ENCODE data around the gene ABL2. TPM values are rescaled to one million over a fixed set of nuclear protein-coding genes. Genes with fewer than 3 reads are reported as not detected.

ABL2 gene
- total RNA-seq, 1 donor from 2014 or later: 9.0 TPM

- Histone ChIP-seq H3K27ac (replicated peaks) (peak overlapping the region; percentile 1), H3K36me3 (no peaks in the 10 kb centered on the region), H3K4me1 (peaks cover 33% of the 10 kb centered on the region), H3K27me3 (ENCODE audit: low read depth) (no peaks in the 10 kb centered on the region), H3K9me3 (replicated peaks) (peaks cover 9% of the 10 kb centered on the region), H3K4me3 (no peak overlapping the region)
- TF ChIP-seq CTCF (IDR thresholded peaks at IDR 0.05; ENCODE audit: borderline replicate concordance): no peak
- intact Hi-C loops (cut with micrococcal nuclease): no loop called here
- no peak for DNase-seq
Measured at GRCh38 chr1:179151908-179152682, 77.4 kb downstream of the ABL2 start.

DNA sequence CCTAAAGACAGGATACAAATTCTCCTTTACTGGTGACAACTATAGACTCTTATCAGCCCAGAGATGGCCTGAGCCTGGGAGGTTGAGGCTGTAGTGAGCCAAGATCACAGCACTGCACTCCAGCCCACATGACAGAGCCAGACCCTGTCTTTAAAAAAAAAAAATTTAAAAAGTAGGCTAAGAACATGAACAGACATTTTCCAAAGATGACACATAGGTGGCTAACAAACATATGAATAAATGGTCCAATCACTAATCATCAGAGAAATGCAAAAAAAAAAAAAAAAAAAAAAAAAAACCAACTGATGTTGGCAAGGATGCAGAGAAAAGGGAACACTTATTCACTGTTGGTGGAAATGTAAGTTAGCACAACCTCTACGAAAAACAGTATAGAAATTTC, 82.6 kb downstream of the ABL2 start:
- H3K4me3 ChIP-seq: no peak overlapping the region
- no peak for DNase-seq
- no peaks in the 10 kb centered on the region for H3K36me3 ChIP-seq
- H3K9me3 ChIP-seq (replicated peaks): peaks cover 9% of the 10 kb centered on the region
- H3K27ac ChIP-seq (replicated peaks): no peak overlapping the region
- intact Hi-C loops (cut with micrococcal nuclease): no loop called here
- H3K27me3 ChIP-seq (ENCODE audit: low read depth): no peaks in the 10 kb centered on the region
- peaks cover 28% of the 10 kb centered on the region for H3K4me1 ChIP-seq
- no peak for TF ChIP-seq CTCF (IDR thresholded peaks at IDR 0.05; ENCODE audit: borderline replicate concordance)

- no peak for DNase-seq
Measured at GRCh38 chr1:179146476-179146875, 83.0 kb downstream of the ABL2 start.

DNA sequence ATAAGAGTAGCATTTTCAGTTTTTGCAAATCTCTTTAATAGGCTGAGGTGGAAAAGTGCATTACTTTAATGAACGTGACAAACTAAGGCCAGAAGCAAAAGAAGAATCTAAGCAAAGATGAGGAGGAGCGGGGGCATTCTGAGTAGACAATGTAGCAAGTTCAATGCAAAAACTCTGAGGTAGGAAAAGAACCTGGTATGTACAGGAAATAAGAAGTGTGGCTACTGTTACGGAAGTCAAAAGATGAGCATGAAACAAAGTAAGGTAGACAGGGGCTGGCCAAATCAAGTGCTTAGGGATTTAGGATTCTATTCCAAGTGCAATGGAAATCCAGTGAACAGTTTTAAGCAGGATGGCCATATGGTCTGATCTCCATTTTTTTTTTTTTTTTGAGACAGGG, 84.0 kb downstream of the ABL2 start:
- H3K36me3 ChIP-seq: no peaks in the 10 kb centered on the region
- H3K27ac ChIP-seq (replicated peaks): no peak overlapping the region
- H3K4me1 ChIP-seq: peaks cover 34% of the 10 kb centered on the region
- H3K4me3 ChIP-seq: no peak overlapping the region
- H3K27me3 ChIP-seq (ENCODE audit: low read depth): no peaks in the 10 kb centered on the region
- intact Hi-C loops (cut with micrococcal nuclease): no loop called here
- DNase-seq: no peak
- no peak for TF ChIP-seq CTCF (IDR thresholded peaks at IDR 0.05; ENCODE audit: borderline replicate concordance)
- H3K9me3 ChIP-seq (replicated peaks): peaks cover 9% of the 10 kb centered on the region

More at GRCh38 chr1:179146476-179146875, 83.0 kb downstream of the ABL2 start:
- Histone ChIP-seq H3K4me3 (no peak overlapping the region), H3K27me3 (ENCODE audit: low read depth) (no peaks in the 10 kb centered on the region), H3K27ac (replicated peaks) (no peak overlapping the region), H3K36me3 (no peaks in the 10 kb centered on the region), H3K9me3 (replicated peaks) (peaks cover 9% of the 10 kb centered on the region), H3K4me1 (peaks cover 30% of the 10 kb centered on the region)
- TF ChIP-seq CTCF (IDR thresholded peaks at IDR 0.05; ENCODE audit: borderline replicate concordance): no peak
- intact Hi-C loops (cut with micrococcal nuclease): no loop called here

DNA sequence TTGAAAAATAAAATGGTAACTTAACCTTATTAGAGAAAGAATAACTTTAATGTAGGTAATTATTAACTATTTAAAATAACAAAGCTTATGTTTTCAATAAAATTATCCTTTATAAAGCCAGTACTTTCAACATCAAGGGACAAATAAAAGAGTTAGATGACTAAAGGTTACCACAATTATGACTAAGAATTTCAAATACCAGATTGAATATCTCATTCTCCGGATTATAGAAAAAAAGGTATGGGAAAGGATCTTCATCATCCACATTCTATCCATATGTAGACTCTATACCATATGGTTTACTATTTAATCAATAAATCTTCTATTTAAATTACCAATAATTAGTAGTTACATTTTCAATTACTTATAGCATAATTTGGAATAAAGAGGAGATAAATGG, 84.9 kb downstream of the ABL2 start:
- no peaks in the 10 kb centered on the region for H3K27me3 ChIP-seq (ENCODE audit: low read depth)
- intact Hi-C loops (cut with micrococcal nuclease): no loop called here

More for the DNA sequence above, 84.9 kb downstream of the ABL2 start:
- Histone ChIP-seq H3K27ac (replicated peaks) (no peak overlapping the region), H3K9me3 (replicated peaks) (peaks cover 5% of the 10 kb centered on the region), H3K4me1 (peaks cover 35% of the 10 kb centered on the region), H3K4me3 (no peak overlapping the region), H3K36me3 (no peaks in the 10 kb centered on the region)
- TF ChIP-seq CTCF (IDR thresholded peaks at IDR 0.05; ENCODE audit: borderline replicate concordance): no peak
- no peak for DNase-seq

Measured in left ventricle myocardium inferior (tissue), 1 donor.